SJCRH30 (cell line): ENCODE data around the gene ADAM12. TPM values are rescaled to one million over a fixed set of nuclear protein-coding genes. Genes with fewer than 3 reads are reported as not detected.

ENCODE experiments used
- DNase-seq, 2 experiments: peaks; one replicate each; pipeline ENCODE4 v3.0.0-alpha.2; 2015 to 2020
- H3K27ac ChIP-seq: fragments of 250-450 bp; sonication (Bioruptor Pico); 2 replicates; pipeline ENCODE4 v1.5.1; 2020; ENCODE audit warnings: mild to moderate bottlenecking, moderate library complexity
- H3K27me3 ChIP-seq: fragments of 250-450 bp; sonication (Bioruptor Pico); 2 replicates; pipeline ENCODE4 v1.5.1; 2020; ENCODE audit warnings: mild to moderate bottlenecking, moderate library complexity
- H3K36me3 ChIP-seq: fragments of 250-450 bp; sonication (Bioruptor Pico); 2 replicates; pipeline ENCODE4 v1.5.1; 2020; ENCODE audit warnings: mild to moderate bottlenecking, moderate library complexity
- H3K4me1 ChIP-seq: fragments of 250-450 bp; sonication (Bioruptor Pico); 2 replicates; pipeline ENCODE4 v1.5.1; 2020; ENCODE audit warnings: mild to moderate bottlenecking, moderate library complexity
- H3K4me3 ChIP-seq: fragments of 250-450 bp; sonication (Bioruptor Pico); 2 replicates; pipeline ENCODE4 v1.5.1; 2020; ENCODE audit warnings: mild to moderate bottlenecking, moderate library complexity
- H3K9me3 ChIP-seq: fragments of 250-450 bp; sonication (Bioruptor Pico); replicated peaks from 2 replicates; pipeline ENCODE4 v1.5.1; 2020; ENCODE audit warnings: mild to moderate bottlenecking, moderate library complexity
- total RNA-seq: library from RNA; depleted of rRNA; stranded (reverse); fragments of >200 nt; shearing (Covaris generic); gene quantifications from 2 replicates; pipeline ENCODE4 v1.2.3, GENCODE V29; 2014

Gene ADAM12
- total RNA-seq, 1 experiment from 2014 or later, result 0.26 TPM

DNA sequence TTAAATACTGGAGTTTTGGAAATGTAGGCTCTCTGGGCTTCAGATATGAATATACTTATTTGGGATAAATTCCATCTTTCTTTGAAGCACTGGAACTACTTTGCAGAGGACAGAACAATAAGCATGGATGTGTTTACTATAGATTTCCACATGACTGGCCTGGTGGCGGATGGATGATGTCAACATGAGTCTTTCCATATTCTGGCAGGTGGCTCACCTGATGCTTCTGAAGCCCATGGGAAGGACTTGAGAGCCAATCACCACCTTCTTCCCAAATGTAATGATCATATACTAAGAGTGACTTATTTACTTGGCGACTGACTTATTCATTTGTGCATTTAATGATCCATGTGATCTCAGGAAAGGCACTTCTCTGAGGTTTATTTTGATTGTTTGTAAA is 381.4 kb downstream of the ADAM12 start:
- H3K4me3 ChIP-seq, result no peak overlapping the region
- H3K36me3 ChIP-seq, result no peaks in the 10 kb centered on the region
- no peak overlapping the region for H3K27ac ChIP-seq
- H3K4me1 ChIP-seq, result peaks cover under 1% of the 10 kb centered on the region; the same call in 1 of the 2 replicates
- DNase-seq, result no peak
- H3K27me3 ChIP-seq, result no peaks in the 10 kb centered on the region
- H3K9me3 ChIP-seq, result no peaks in the 10 kb centered on the region

GRCh38 chr10:126006264-126006663 is 382.0 kb downstream of the ADAM12 start:
- Histone ChIP-seq H3K4me3 (no peak overlapping the region), H3K27me3 (no peaks in the 10 kb centered on the region), H3K27ac (no peak overlapping the region), H3K4me1 (no peaks in the 10 kb centered on the region; the same call in 1 of the 2 replicates), H3K36me3 (no peaks in the 10 kb centered on the region), H3K9me3 (no peaks in the 10 kb centered on the region)
- no peak for DNase-seq

- Histone ChIP-seq H3K4me1 (no peaks in the 10 kb centered on the region; the same call in 1 of the 2 replicates), H3K36me3 (no peaks in the 10 kb centered on the region), H3K9me3 (no peaks in the 10 kb centered on the region), H3K27ac (no peak overlapping the region), H3K4me3 (no peak overlapping the region), H3K27me3 (no peaks in the 10 kb centered on the region)
- DNase-seq, result no peak
Measured at GRCh38 chr10:126004752-126005151, 383.5 kb downstream of the ADAM12 start.

DNA sequence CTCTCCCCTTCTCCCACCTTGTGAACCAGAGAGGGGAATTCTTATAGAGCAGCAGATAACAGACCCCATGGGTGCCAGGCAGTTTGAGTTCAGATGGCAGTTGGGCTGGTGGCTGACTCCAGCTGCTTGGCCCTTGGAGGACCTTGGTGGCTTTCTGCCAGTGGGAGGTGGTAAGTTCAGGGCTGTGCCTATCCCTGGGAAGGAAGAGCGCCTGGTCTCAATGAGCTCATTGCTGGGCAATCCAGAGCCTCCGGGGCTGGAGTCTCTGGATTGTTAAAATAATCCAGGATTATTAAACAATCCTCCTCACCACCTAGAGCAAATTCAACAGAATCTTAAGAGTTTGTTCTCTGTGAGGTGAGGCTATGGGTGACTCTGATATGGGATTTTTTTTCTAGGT is 386.7 kb downstream of the ADAM12 start:
- DNase-seq, result peak; percentile 66 to 68
- H3K4me3 ChIP-seq, result no peak overlapping the region

GRCh38 chr10:125999694-126000093 is 388.6 kb downstream of the ADAM12 start:
- Histone ChIP-seq H3K4me1 (no peaks in the 10 kb centered on the region; the same call in 1 of the 2 replicates), H3K36me3 (no peaks in the 10 kb centered on the region), H3K9me3 (no peaks in the 10 kb centered on the region), H3K27ac (no peak overlapping the region), H3K4me3 (no peak overlapping the region), H3K27me3 (no peaks in the 10 kb centered on the region)
- DNase-seq, result no peak

More for the DNA sequence above, 386.7 kb downstream of the ADAM12 start:
- no peaks in the 10 kb centered on the region; the same call in 1 of the 2 replicates for H3K4me1 ChIP-seq
- H3K27ac ChIP-seq, result peak overlapping the region; percentile 4; the same call in 1 of the 2 replicates
- H3K27me3 ChIP-seq, result no peaks in the 10 kb centered on the region
- no peaks in the 10 kb centered on the region for H3K36me3 ChIP-seq
- H3K9me3 ChIP-seq, result no peaks in the 10 kb centered on the region

GRCh38 chr10:125997586-125997985 is 390.7 kb downstream of the ADAM12 start:
- Histone ChIP-seq H3K4me1 (no peaks in the 10 kb centered on the region; the same call in 1 of the 2 replicates), H3K36me3 (no peaks in the 10 kb centered on the region), H3K9me3 (no peaks in the 10 kb centered on the region), H3K4me3 (no peak overlapping the region), H3K27me3 (no peaks in the 10 kb centered on the region), H3K27ac (no peak overlapping the region)
- DNase-seq, result no peak

DNA sequence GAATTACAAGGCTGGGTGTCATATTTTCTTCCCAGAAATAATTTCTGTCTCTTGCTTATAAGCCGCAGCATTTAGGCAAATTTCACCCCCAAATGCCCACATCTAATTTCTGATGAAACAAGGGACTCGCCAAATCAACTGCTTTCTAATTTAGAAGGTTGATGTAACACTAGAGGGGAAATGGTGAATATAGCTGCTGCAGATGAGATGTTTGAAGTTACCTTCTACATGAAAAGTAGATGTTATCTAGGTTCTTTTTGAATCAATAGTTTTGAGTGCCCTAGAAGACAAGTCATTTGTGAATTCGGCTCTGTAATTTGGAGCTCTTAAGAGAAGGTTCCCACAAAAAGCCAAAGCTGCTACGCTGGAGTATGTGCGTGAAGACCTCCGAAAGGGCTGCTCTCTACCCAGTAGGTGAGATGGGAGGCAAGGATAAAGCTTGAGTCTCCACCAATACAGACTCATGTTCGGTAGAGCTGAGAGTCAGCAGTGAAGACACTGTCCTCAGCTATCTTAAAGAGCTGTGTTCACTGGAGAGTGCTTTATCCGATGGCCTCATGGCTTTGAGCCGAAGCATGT is 392.5 kb downstream of the ADAM12 start:
- Histone ChIP-seq H3K36me3 (no peaks in the 10 kb centered on the region), H3K4me3 (no peak overlapping the region), H3K27ac (no peak overlapping the region), H3K27me3 (no peaks in the 10 kb centered on the region), H3K9me3 (no peaks in the 10 kb centered on the region), H3K4me1 (no peaks in the 10 kb centered on the region)
- DNase-seq, result no peak

GRCh38 chr10:125994601-125995000 is 393.7 kb downstream of the ADAM12 start:
- H3K27ac ChIP-seq, result no peak overlapping the region
- no peak overlapping the region for H3K4me3 ChIP-seq
- no peaks in the 10 kb centered on the region for H3K27me3 ChIP-seq
- no peaks in the 10 kb centered on the region for H3K9me3 ChIP-seq
- no peaks in the 10 kb centered on the region for H3K4me1 ChIP-seq
- no peak for DNase-seq
- H3K36me3 ChIP-seq, result no peaks in the 10 kb centered on the region

DNA sequence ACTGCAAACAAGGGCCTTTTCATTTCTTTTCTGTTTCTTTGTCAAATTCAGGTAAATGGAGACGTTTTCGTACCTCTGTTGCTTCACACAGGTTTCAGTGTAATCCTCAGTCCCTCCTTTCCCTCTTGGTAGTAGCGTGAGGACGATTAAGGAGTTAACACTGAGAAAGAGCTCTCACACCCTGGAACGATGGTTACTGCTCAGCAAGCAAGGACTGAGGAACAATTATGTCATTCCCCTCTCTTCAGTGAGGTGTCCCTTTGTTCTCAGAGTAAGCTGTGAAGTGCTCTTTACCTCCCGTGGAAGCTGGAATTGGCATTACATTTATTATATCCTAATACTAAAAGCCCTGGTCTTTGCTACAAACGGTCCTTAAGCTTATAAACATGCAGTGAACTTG is 396.0 kb downstream of the ADAM12 start:
- H3K27me3 ChIP-seq, result no peaks in the 10 kb centered on the region
- H3K4me3 ChIP-seq, result no peak overlapping the region
- no peaks in the 10 kb centered on the region for H3K4me1 ChIP-seq
- H3K27ac ChIP-seq, result no peak overlapping the region
- no peak for DNase-seq
- no peaks in the 10 kb centered on the region for H3K9me3 ChIP-seq
- no peaks in the 10 kb centered on the region for H3K36me3 ChIP-seq

DNA sequence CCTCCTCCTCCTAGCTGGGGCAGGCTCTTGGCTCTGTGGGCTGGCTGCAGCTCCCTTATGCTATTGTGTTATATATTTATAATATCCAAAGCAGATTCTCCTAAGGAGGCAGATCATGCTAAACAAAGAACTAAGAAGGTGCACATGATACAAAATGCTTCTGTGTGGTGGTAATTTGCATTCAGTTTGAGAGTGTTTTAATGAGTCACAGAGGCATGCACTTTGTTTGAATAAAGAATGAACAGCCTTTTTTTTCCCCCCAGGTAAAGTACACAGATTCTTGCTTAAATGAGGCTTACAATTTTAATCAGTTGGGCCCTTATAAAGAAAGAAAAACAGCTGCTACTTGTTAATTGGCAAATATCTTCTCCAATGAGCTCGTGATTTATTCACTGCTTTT is 396.9 kb downstream of the ADAM12 start:
- Histone ChIP-seq H3K4me1 (no peaks in the 10 kb centered on the region), H3K27me3 (no peaks in the 10 kb centered on the region), H3K4me3 (no peak overlapping the region), H3K9me3 (no peaks in the 10 kb centered on the region), H3K27ac (no peak overlapping the region), H3K36me3 (no peaks in the 10 kb centered on the region)
- DNase-seq, result no peak

GRCh38 chr10:125990974-125991373 is 397.3 kb downstream of the ADAM12 start:
- DNase-seq, result no peak
- H3K27ac ChIP-seq, result no peak overlapping the region
- H3K27me3 ChIP-seq, result no peaks in the 10 kb centered on the region
- H3K4me3 ChIP-seq, result no peak overlapping the region
- no peaks in the 10 kb centered on the region for H3K9me3 ChIP-seq
- H3K4me1 ChIP-seq, result no peaks in the 10 kb centered on the region
- no peaks in the 10 kb centered on the region for H3K36me3 ChIP-seq

GRCh38 chr10:125989791-125990190 is 398.5 kb downstream of the ADAM12 start:
- H3K9me3 ChIP-seq, result no peaks in the 10 kb centered on the region
- H3K4me1 ChIP-seq, result no peaks in the 10 kb centered on the region
- H3K36me3 ChIP-seq, result no peaks in the 10 kb centered on the region
- H3K27me3 ChIP-seq, result no peaks in the 10 kb centered on the region
- no peak overlapping the region for H3K27ac ChIP-seq
- DNase-seq, result no peak
- H3K4me3 ChIP-seq, result no peak overlapping the region

- H3K9me3 ChIP-seq, result no peaks in the 10 kb centered on the region
- H3K4me3 ChIP-seq, result no peak overlapping the region
- no peaks in the 10 kb centered on the region for H3K27me3 ChIP-seq
- H3K4me1 ChIP-seq, result peaks cover 10% of the 10 kb centered on the region; the same call in 1 of the 2 replicates
- DNase-seq, result no peak
- H3K27ac ChIP-seq, result no peak overlapping the region
- no peaks in the 10 kb centered on the region for H3K36me3 ChIP-seq
Measured at GRCh38 chr10:125985557-125986240, 402.6 kb downstream of the ADAM12 start.

GRCh38 chr10:125984865-125985495 is 403.3 kb downstream of the ADAM12 start:
- no peak for DNase-seq
- Histone ChIP-seq H3K36me3 (no peaks in the 10 kb centered on the region), H3K4me3 (no peak overlapping the region), H3K27me3 (no peaks in the 10 kb centered on the region), H3K9me3 (no peaks in the 10 kb centered on the region), H3K27ac (no peak overlapping the region), H3K4me1 (peaks cover 10% of the 10 kb centered on the region; the same call in 1 of the 2 replicates)

GRCh38 chr10:125984346-125984745 is 403.9 kb downstream of the ADAM12 start:
- H3K4me3 ChIP-seq, result no peak overlapping the region
- H3K36me3 ChIP-seq, result no peaks in the 10 kb centered on the region
- no peaks in the 10 kb centered on the region for H3K27me3 ChIP-seq
- H3K4me1 ChIP-seq, result peaks cover 10% of the 10 kb centered on the region; the same call in 1 of the 2 replicates
- H3K9me3 ChIP-seq, result no peaks in the 10 kb centered on the region
- H3K27ac ChIP-seq, result no peak overlapping the region
- peak in 1 of 2 experiments; percentile 16 for DNase-seq
